A673 (cell line): ENCODE measurements around the gene GGN. TPM values are rescaled to one million over a fixed set of nuclear protein-coding genes. Genes with fewer than 3 reads are reported as not detected.

Source experiments
- BruUV-seq: library from RNA; stranded (reverse); fragments of 400-500 nt; replicated peaks from 2 replicates; lab custom pipeline; 2021; lab: Mats Ljungman, UMichigan
- CTCF ChIA-PET: fragments of 300-600 bp; sonication (Branson Sonifier 250); formaldehyde crosslinking; loops from one replicate; lab custom pipeline; 2022; ENCODE audit warnings: antibody characterized with exemption; lab: Charles Lee
- POLR2A ChIA-PET: fragments of 300-600 bp; sonication (Branson Sonifier 250); formaldehyde crosslinking; loops from one replicate; lab custom pipeline; 2022; ENCODE audit warnings: antibody characterized with exemption; ENCODE audit not compliant: low non-redundant PET; lab: Charles Lee
- DNase-seq: peaks from one replicate; pipeline ENCODE4 v3.0.0-alpha.2; 2015; ENCODE audit warnings: low spot score
- H3K27ac ChIP-seq: fragments of 200-600 bp; sonication (generic); 2 replicates; pipeline ENCODE4 v1.5.1; 2016; ENCODE audit warnings: mixed run types, low read depth, mild to moderate bottlenecking, mixed read lengths, antibody characterized with exemption, low read length; ENCODE audit not compliant: poor library complexity, severe bottlenecking
- H3K27me3 ChIP-seq: fragments of 200-600 bp; sonication (generic); replicated peaks from 2 replicates; pipeline ENCODE4 v1.6.1; 2017; ENCODE audit warnings: mixed run types, low read depth, mild to moderate bottlenecking, mixed read lengths, antibody characterized with exemption, low read length; ENCODE audit not compliant: insufficient read depth, poor library complexity
- H3K36me3 ChIP-seq: fragments of 200-600 bp; sonication (generic); 2 replicates; pipeline ENCODE4 v1.6.1; 2016; ENCODE audit warnings: mixed run types, mild to moderate bottlenecking, mixed read lengths, antibody characterized with exemption, low read length; ENCODE audit not compliant: insufficient read depth, poor library complexity, severe bottlenecking
- H3K4me1 ChIP-seq: fragments of 200-600 bp; sonication (generic); 2 replicates; pipeline ENCODE4 v1.6.1; 2017; ENCODE audit warnings: mixed run types, mild to moderate bottlenecking, mixed read lengths, antibody characterized with exemption, low read length; ENCODE audit not compliant: insufficient read depth, poor library complexity, severe bottlenecking
- H3K4me3 ChIP-seq: fragments of 200-600 bp; sonication (generic); 2 replicates; pipeline ENCODE4 v1.5.1; 2016; ENCODE audit warnings: low read depth, mixed run types, mild to moderate bottlenecking, mixed read lengths, low read length; ENCODE audit not compliant: poor library complexity, severe bottlenecking
- H3K9me3 ChIP-seq: fragments of 200-600 bp; sonication (generic); 2 replicates; pipeline ENCODE4 v1.6.1; 2016; ENCODE audit warnings: mixed run types, low read depth, mild to moderate bottlenecking, mixed read lengths, antibody characterized with exemption, low read length; ENCODE audit not compliant: poor library complexity, severe bottlenecking
- CTCF ChIP-seq: fragments of 300-800, 200-600 bp; sonication (generic); conservative IDR thresholded peaks from 2 replicates; pipeline ENCODE4 v1.5.1; 2017; ENCODE audit warnings: low read depth, mild to moderate bottlenecking, antibody characterized with exemption, low read length, moderate library complexity, mixed read lengths
- EZH2 ChIP-seq: fragments of 200-600 bp; sonication (generic); IDR thresholded peaks from 2 replicates; pipeline ENCODE4 v1.6.1; 2017; ENCODE audit warnings: borderline replicate concordance, low read depth, mild to moderate bottlenecking, mixed read lengths, antibody characterized with exemption, low read length; ENCODE audit not compliant: poor library complexity, severe bottlenecking
- intact Hi-C: fragments of 100-400 bp; cut with micrococcal nuclease; formaldehyde crosslinking; loops from one replicate; pipeline ENCODE4 v1.10.0; 2022; ENCODE audit not compliant: unreplicated experiment
- total RNA-seq: library from RNA; stranded (reverse); gene quantifications from 2 replicates; pipeline ENCODE4 v1.2.3, GENCODE V29; 2021

The GGN gene
- total RNA-seq, 1 experiment from 2014 or later = 1.3 TPM

GRCh38 chr19:38425222-38425809 is 37.5 kb upstream of the GGN start:
- TF ChIP-seq EZH2 (no peak), CTCF (no peak)
- no peak overlapping the region for H3K4me3 ChIP-seq
- H3K9me3 ChIP-seq = no peaks in the 10 kb centered on the region
- peaks cover 5% of the 10 kb centered on the region for H3K27me3 ChIP-seq
- no peaks in the 10 kb centered on the region for H3K36me3 ChIP-seq
- H3K27ac ChIP-seq = no peak overlapping the region
- no peaks in the 10 kb centered on the region for H3K4me1 ChIP-seq
- ChIA-PET POLR2A (no interaction called here), CTCF (no interaction called here)
- intact Hi-C loops = no loop called here
- DNase-seq = no peak
- no TSS peak for BruUV-seq

- intact Hi-C loops = no loop called here
- ChIA-PET CTCF (no interaction called here), POLR2A (no interaction called here)
- no peak for DNase-seq
- no peak for TF ChIP-seq EZH2
- no peak for TF ChIP-seq CTCF
- no peak overlapping the region for H3K4me3 ChIP-seq
- no peaks in the 10 kb centered on the region for H3K27me3 ChIP-seq
- no peak overlapping the region for H3K27ac ChIP-seq
- H3K9me3 ChIP-seq = no peaks in the 10 kb centered on the region
- no peaks in the 10 kb centered on the region for H3K4me1 ChIP-seq
- BruUV-seq = no TSS peak
- H3K36me3 ChIP-seq = no peaks in the 10 kb centered on the region
Measured at GRCh38 chr19:38424272-38424671, 36.4 kb upstream of the GGN start.

GRCh38 chr19:38422438-38422837 is 34.6 kb upstream of the GGN start:
- no peak for TF ChIP-seq CTCF
- no peak for TF ChIP-seq EZH2
- no TSS peak for BruUV-seq
- H3K9me3 ChIP-seq = no peaks in the 10 kb centered on the region
- no peak overlapping the region for H3K4me3 ChIP-seq
- H3K36me3 ChIP-seq = no peaks in the 10 kb centered on the region
- no peak for DNase-seq
- no peaks in the 10 kb centered on the region for H3K4me1 ChIP-seq
- ChIA-PET POLR2A (no interaction called here), CTCF (no interaction called here)
- intact Hi-C loops = no loop called here
- no peak overlapping the region for H3K27ac ChIP-seq
- no peaks in the 10 kb centered on the region for H3K27me3 ChIP-seq
